K562 (cell line): ENCODE results near the gene CEP120.

Experiments
- KDM5B ChIP-seq: fragments of 200-600 bp; sonication (generic); IDR thresholded peaks from 2 replicates; pipeline ENCODE4 v1.6.1; 2012; ENCODE audit warnings: low read depth, mild to moderate bottlenecking, moderate library complexity, low read length, control low read depth, inconsistent platforms; ENCODE audit not compliant: insufficient replicate concordance
- TF ChIP-seq, protein P1 (sequence below), 3 experiments: IDR thresholded peaks in 2 of 3; conservative IDR thresholded peaks in 1 of 3; 2 replicates each; pipeline ENCODE4 v1.5.1; 2011 to 2012; ENCODE audit warnings: low read length in 3 of 3, mild to moderate bottlenecking in 3 of 3, control low read depth in 2 of 3, improper control_type of control experiment in 1 of 3, inconsistent platforms in 1 of 3, low read depth in 1 of 3, mixed read lengths in 1 of 3, moderate library complexity in 1 of 3; ENCODE audit not compliant: insufficient read depth in 2 of 3

- TF ChIP-seq, protein P1, sequence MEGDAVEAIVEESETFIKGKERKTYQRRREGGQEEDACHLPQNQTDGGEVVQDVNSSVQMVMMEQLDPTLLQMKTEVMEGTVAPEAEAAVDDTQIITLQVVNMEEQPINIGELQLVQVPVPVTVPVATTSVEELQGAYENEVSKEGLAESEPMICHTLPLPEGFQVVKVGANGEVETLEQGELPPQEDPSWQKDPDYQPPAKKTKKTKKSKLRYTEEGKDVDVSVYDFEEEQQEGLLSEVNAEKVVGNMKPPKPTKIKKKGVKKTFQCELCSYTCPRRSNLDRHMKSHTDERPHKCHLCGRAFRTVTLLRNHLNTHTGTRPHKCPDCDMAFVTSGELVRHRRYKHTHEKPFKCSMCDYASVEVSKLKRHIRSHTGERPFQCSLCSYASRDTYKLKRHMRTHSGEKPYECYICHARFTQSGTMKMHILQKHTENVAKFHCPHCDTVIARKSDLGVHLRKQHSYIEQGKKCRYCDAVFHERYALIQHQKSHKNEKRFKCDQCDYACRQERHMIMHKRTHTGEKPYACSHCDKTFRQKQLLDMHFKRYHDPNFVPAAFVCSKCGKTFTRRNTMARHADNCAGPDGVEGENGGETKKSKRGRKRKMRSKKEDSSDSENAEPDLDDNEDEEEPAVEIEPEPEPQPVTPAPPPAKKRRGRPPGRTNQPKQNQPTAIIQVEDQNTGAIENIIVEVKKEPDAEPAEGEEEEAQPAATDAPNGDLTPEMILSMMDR (IDR thresholded peaks at IDR 0.05 in 2 of 3, conservative IDR thresholded peaks at IDR 0.05 in 1 of 3; ENCODE audit: insufficient read depth in 2 of 3, low read depth in 1 of 3, low read length in 3 of 3): no peak
- no peak for TF ChIP-seq KDM5B
Observed at GRCh38 chr5:123305751-123306150, 117.5 kb downstream of the CEP120 start.
